GM10248 (cell line): Measurements from ENCODE around the gene IL16.

Source experiments
- CTCF ChIA-PET: fragments of 300-600 bp; sonication (Branson Sonifier 250); formaldehyde crosslinking; extraction: SDS; loops from one replicate; lab custom pipeline; 2021; ENCODE audit warnings: antibody characterized with exemption; lab: Yijun Ruan, JAX
- POLR2A ChIA-PET: fragments of 350-650 bp; sonication (Branson Sonifier 250); formaldehyde crosslinking; extraction: SDS; loops from one replicate; lab custom pipeline; 2020; ENCODE audit warnings: antibody characterized with exemption; lab: Yijun Ruan, JAX
- DNase-seq: peaks from one replicate; pipeline ENCODE4 v3.0.0; 2012; ENCODE audit errors: extremely low spot score
- CTCF ChIP-seq: IDR thresholded peaks from 2 replicates; pipeline ENCODE4 v1.5.1; 2012; ENCODE audit warnings: mild to moderate bottlenecking, low read depth; ENCODE audit errors: extremely low read depth, missing control alignments, control extremely low read depth

IL16 gene

GRCh38 chr15:81316267-81316666, 119.6 kb downstream of the IL16 start:
- TF ChIP-seq CTCF: no peak
- DNase-seq: no peak
- ChIA-PET CTCF (interaction anchor here (1.0 kb wide), 1 partner anchor 8 kb away, joined by 3 read pairs; no protein-coding TSS in a partner anchor), POLR2A (interaction anchor here (0.6 kb wide), 1 partner anchor 15 kb away, joined by 3 read pairs; no protein-coding TSS in a partner anchor)

DNA sequence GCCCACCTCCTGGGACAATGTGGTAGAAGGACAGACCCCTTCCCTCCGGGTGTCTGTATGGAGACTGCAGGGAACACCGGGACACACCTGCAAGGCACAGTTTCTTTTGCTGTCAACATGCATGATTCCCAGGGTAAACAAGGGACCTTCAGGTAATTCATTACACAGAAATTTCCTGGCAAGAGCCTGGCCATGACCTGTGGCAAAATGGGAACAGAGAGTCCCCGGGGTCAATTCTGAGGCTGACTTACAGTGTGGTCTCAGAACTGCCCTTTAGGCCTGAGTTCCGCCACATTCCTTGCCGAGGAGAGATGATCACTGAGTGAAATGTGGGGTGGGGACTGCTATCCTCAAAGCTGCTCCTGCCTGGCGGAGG, 121.0 kb downstream of the IL16 start:
- DNase-seq: no peak
- ChIA-PET POLR2A (no interaction called here), CTCF (interaction anchor here (0.9 to 1.3 kb wide), 3 partner anchors 16 to 52 kb away, joined by 3 to 5 read pairs (median 3); no protein-coding TSS in a partner anchor)
- TF ChIP-seq CTCF: no peak

GRCh38 chr15:81321667-81322066, 125.0 kb downstream of the IL16 start:
- no peak for TF ChIP-seq CTCF
- DNase-seq: no peak
- POLR2A ChIA-PET: no interaction called here
- CTCF ChIA-PET: interaction anchor here (1.1 to 3.4 kb wide), 2 partner anchors 46 to 55 kb away, joined by 5 to 25 read pairs; no protein-coding TSS in a partner anchor

DNA sequence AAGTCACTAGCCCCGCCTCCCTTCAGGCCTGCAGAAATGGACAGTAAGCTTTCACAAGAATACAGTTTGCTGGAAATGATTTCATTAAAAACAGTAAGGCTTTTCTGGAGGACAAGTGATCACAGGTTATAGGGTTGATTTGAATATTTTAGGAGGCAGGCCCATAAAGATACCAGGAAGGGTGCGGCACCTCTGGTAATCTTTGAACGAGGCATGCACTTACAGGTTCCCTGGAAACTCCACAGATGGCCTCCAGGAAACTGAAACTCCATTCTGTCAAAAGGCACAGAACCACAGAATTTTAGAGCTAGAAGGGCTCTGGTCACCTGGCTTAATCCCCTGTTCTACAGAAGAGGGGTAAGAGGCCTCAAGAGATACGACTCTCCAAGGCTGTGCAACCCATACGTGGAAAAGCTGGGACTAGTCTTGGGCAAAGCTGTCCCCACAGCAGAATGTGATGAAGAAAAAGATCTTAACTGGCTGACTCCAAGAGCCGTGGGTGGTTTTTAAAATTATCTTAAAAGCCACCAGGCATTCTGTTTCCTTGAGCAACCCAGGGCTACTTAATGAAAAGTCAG, 126.1 kb downstream of the IL16 start:
- POLR2A ChIA-PET: interaction anchor here (0.7 to 1.6 kb wide), 3 partner anchors 12 to 1377 kb away, joined by 3 to 12 read pairs (median 7); no protein-coding TSS in a partner anchor
- CTCF ChIA-PET: interaction anchor here (0.9 to 3.4 kb wide), 5 partner anchors 14 to 56 kb away, joined by 3 to 25 read pairs (median 3); no protein-coding TSS in a partner anchor
- no peak for DNase-seq
- TF ChIP-seq CTCF: no peak

DNA sequence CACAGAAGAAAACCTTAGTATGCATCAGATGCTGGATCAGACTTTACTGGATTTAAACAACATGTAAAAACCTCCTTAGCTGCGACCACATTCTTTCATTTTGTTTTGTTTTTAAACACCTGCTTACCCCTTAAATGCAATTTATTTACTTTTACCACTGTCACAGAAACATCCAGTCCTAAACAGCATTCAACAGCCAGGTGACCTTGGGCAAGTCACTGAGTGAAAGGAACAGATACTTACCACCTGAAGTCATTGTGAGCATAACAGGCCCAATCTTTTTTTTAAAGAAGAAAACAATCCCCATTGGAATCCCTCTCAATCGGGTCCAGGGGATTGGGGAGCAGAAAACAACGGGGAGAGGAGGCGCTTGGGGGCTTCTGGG, 126.9 kb downstream of the IL16 start:
- CTCF ChIA-PET: interaction anchor here (0.9 to 3.4 kb wide), 10 partner anchors 10 to 57 kb away, joined by 3 to 25 read pairs (median 3); no protein-coding TSS in a partner anchor
- POLR2A ChIA-PET: interaction anchor here (0.5 to 1.6 kb wide), 9 partner anchors 12 to 317 kb away, joined by 3 to 12 read pairs (median 4); no protein-coding TSS in a partner anchor
- no peak for TF ChIP-seq CTCF
- no peak for DNase-seq

DNA sequence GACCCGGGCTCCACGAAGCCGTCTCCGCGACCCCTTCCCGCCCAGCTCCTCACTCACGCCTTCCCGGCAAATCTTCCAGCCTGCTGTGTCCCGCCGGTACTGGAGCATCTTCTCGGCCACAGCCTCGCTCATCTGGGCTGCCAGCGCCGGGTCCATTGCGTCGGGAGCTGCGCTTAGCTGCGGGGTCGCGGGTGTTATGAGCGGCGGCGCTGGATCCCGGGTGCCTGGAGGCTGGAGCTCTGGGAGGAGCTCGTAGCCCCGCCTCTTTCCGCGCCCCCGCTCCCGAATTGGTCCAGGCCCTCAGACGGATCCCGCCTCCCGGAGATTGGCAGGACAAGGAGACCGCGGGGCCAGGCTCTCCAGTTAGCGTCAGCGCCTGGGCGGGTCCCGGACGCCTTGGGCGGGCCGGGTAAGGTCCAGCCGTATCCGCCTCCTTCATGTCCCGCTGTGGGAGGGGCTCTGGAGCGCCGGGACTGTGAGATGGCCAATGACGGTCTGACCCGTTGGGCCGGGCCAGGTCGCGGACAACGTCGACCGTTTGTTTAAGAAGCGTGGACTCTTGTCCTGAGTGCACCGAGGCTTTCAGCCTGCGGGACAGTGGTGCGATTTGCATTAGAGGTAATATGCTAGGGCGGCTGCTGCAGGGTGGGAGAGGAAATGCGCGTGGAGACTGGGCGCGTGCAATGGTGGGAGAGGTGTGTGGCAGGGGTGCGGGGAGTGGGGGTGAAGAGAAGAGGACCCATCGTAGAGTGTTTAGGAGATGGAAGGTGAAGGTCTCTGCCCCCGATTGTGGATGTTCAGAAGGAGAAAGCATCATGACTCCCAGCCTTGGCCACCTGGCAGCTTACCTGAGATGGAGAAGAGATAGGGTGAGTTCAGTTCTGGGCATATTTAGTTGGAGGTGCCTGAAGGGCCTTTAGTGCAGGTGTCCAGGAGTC, 127.5 kb downstream of the IL16 start, which contains the start of gene STARD5:
Gene STARD5 (minus strand): TSS at position 198 of the 938 bp plus-strand sequence. CDS start 42 bp downstream, at position 156.
- ChIA-PET POLR2A (interaction anchor here (0.5 to 1.6 kb wide), 13 partner anchors 9 to 318 kb away, joined by 3 to 12 read pairs (median 4); no protein-coding TSS in a partner anchor), CTCF (interaction anchor here (0.6 to 3.4 kb wide), 13 partner anchors 10 to 58 kb away, joined by 3 to 25 read pairs (median 3); no protein-coding TSS in a partner anchor)
- DNase-seq: peak; percentile 98
- no peak for TF ChIP-seq CTCF
